ENCODE results near the gene FIP1L1.

DNA sequence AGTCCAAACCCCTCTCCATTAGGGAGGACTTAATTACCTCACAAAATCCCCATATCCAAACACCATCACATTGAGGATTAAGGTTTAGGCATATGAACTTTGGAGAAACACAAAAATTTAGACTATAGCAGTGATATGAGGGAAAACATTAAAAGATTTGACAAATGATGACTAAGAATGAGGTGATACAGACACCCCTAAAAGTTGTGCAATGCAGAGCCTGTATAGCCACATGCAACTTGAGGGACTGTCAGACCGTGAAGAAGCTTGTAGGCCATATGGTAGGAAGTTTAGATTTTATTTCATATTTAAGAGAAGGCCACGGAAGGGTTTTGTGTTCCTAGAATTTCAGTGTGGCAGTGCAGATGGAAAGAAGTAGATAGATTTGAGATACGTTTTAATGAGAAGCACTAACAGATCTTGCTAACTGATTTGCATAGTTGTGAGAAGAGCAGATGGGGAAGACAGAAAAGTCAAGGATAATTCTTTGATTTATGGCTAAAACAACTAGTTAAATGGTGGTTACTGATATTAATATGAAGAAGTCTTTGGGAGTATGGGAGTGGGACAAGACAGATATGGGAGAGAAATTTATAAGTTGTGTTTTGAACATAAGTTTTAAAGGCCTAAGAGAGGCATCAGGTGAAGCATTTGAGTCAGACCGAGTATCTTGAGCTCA is 5.5 kb upstream of the FIP1L1 start:
- TF ChIP-seq, protein P1, sequence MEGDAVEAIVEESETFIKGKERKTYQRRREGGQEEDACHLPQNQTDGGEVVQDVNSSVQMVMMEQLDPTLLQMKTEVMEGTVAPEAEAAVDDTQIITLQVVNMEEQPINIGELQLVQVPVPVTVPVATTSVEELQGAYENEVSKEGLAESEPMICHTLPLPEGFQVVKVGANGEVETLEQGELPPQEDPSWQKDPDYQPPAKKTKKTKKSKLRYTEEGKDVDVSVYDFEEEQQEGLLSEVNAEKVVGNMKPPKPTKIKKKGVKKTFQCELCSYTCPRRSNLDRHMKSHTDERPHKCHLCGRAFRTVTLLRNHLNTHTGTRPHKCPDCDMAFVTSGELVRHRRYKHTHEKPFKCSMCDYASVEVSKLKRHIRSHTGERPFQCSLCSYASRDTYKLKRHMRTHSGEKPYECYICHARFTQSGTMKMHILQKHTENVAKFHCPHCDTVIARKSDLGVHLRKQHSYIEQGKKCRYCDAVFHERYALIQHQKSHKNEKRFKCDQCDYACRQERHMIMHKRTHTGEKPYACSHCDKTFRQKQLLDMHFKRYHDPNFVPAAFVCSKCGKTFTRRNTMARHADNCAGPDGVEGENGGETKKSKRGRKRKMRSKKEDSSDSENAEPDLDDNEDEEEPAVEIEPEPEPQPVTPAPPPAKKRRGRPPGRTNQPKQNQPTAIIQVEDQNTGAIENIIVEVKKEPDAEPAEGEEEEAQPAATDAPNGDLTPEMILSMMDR (IDR thresholded peaks at IDR 0.05; ENCODE audit: low read length) = no peak
- TF ChIP-seq EZH2 (IDR thresholded peaks at IDR 0.05; ENCODE audit: borderline replicate concordance, low read length) = no peak

Data from OCI-LY1 (cell line).